IMR-90 (cell line): ENCODE data around the gene MACF1. TPM values are rescaled to one million over a fixed set of nuclear protein-coding genes. Genes with fewer than 3 reads are reported as not detected.

Experiments
- ATAC-seq: fragments of 200-7000 bp; cut with Tn5 transposase; 2 replicates; pipeline ENCODE4 v1.9.1; 2020; ENCODE audit warnings: low read depth, mild to moderate bottlenecking, moderate library complexity
- BruUV-seq: library from RNA; stranded (reverse); fragments of 400-500 nt; replicated peaks from 2 replicates; lab custom pipeline; 2021; lab: Mats Ljungman, UMichigan
- CTCF ChIA-PET: fragments of 300-600 bp; formaldehyde crosslinking; extraction: SDS; loops from one replicate; lab custom pipeline; 2021; ENCODE audit warnings: antibody characterized with exemption; lab: Yijun Ruan, JAX
- POLR2A ChIA-PET: fragments of 300-600 bp; sonication (Branson Sonifier 250); formaldehyde crosslinking; loops from one replicate; lab custom pipeline; 2022; ENCODE audit warnings: antibody characterized with exemption; ENCODE audit not compliant: unreplicated experiment; lab: Charles Lee
- DNase-seq: peaks from one replicate; pipeline ENCODE4 v3.0.0; 2013
- H2AFZ ChIP-seq: replicated peaks from 2 replicates; pipeline ENCODE3; 2013; ENCODE audit warnings: low read length, mild to moderate bottlenecking; ENCODE audit not compliant: poor library complexity
- H2AK5ac ChIP-seq: 2 replicates; pipeline ENCODE4 v1.6.1; 2013; ENCODE audit warnings: low read depth, low read length, inconsistent platforms
- H2AK9ac ChIP-seq: replicated peaks from 2 replicates; pipeline ENCODE3; 2013; ENCODE audit warnings: mild to moderate bottlenecking, low read depth, low read length, moderate library complexity; ENCODE audit not compliant: poor library complexity
- H2BK120ac ChIP-seq: 2 replicates; pipeline ENCODE4 v1.6.1; 2013; ENCODE audit warnings: low read depth, low read length, inconsistent platforms
- H2BK15ac ChIP-seq: 3 replicates; pipeline ENCODE4 v1.6.1; 2013; ENCODE audit warnings: low read depth, low read length, inconsistent platforms
- H2BK20ac ChIP-seq: 2 replicates; pipeline ENCODE4 v1.6.1; 2013; ENCODE audit warnings: low read depth, mild to moderate bottlenecking, inconsistent platforms, low read length, moderate library complexity
- H2BK5ac ChIP-seq: 2 replicates; pipeline ENCODE4 v1.6.1; 2013; ENCODE audit warnings: mild to moderate bottlenecking, low read depth, low read length, inconsistent platforms; ENCODE audit not compliant: poor library complexity, severe bottlenecking
- H3K14ac ChIP-seq: replicated peaks from 2 replicates; pipeline ENCODE4 v1.6.1; 2013; ENCODE audit warnings: low read depth, low read length, inconsistent platforms
- H3K18ac ChIP-seq: 2 replicates; pipeline ENCODE4 v1.6.1; 2013; ENCODE audit warnings: low read depth, low read length, control low read depth
- H3K23ac ChIP-seq: 2 replicates; pipeline ENCODE4 v1.6.1; 2013; ENCODE audit warnings: low read depth, low read length, inconsistent platforms
- H3K27ac ChIP-seq: 2 replicates; pipeline ENCODE4 v1.5.1; 2013; ENCODE audit warnings: mild to moderate bottlenecking, control low read depth, low read length; ENCODE audit not compliant: insufficient read depth
- H3K27me3 ChIP-seq: 2 replicates; pipeline ENCODE4 v1.6.1; 2013; ENCODE audit warnings: low read length; ENCODE audit not compliant: control insufficient read depth, insufficient read depth
- H3K36me3 ChIP-seq: 2 replicates; pipeline ENCODE4 v1.6.1; 2013; ENCODE audit warnings: low read length, mixed read lengths; ENCODE audit not compliant: control insufficient read depth, insufficient read depth
- H3K4ac ChIP-seq: 2 replicates; pipeline ENCODE4 v1.6.1; 2013; ENCODE audit warnings: low read depth, low read length, inconsistent platforms
- H3K4me1 ChIP-seq: 2 replicates; pipeline ENCODE4 v1.6.1; 2013; ENCODE audit warnings: low read length, mixed read lengths; ENCODE audit not compliant: control insufficient read depth, insufficient read depth
- H3K4me2 ChIP-seq: 2 replicates; pipeline ENCODE4 v1.6.1; 2013; ENCODE audit warnings: low read depth, mild to moderate bottlenecking, control low read depth, low read length, moderate library complexity
- H3K4me3 ChIP-seq: 2 replicates; pipeline ENCODE4 v1.5.1; 2013; ENCODE audit warnings: low read depth, mild to moderate bottlenecking, control low read depth, low read length, moderate library complexity; ENCODE audit not compliant: insufficient read depth
- H3K56ac ChIP-seq: 2 replicates; pipeline ENCODE4 v1.6.1; 2013; ENCODE audit warnings: low read length, inconsistent platforms; ENCODE audit not compliant: insufficient read depth; ENCODE audit errors: extremely low read depth
- H3K79me1 ChIP-seq, 2 experiments: 2 replicates each; pipeline ENCODE4 v1.6.1; 2013; ENCODE audit warnings: low read length in 2 of 2, inconsistent platforms in 1 of 2, low read depth in 1 of 2
- H3K9ac ChIP-seq: 2 replicates; pipeline ENCODE4 v1.6.1; 2013; ENCODE audit warnings: low read depth, low read length, control low read depth
- H3K9me1 ChIP-seq: 2 replicates; pipeline ENCODE4 v1.6.1; 2013; ENCODE audit warnings: low read length, inconsistent platforms; ENCODE audit not compliant: insufficient read depth
- H3K9me3 ChIP-seq: 2 replicates; pipeline ENCODE4 v1.6.1; 2013; ENCODE audit warnings: low read length; ENCODE audit not compliant: control insufficient read depth, insufficient read depth
- H4K20me1 ChIP-seq: 2 replicates; pipeline ENCODE4 v1.6.1; 2013; ENCODE audit warnings: low read length, inconsistent platforms; ENCODE audit not compliant: insufficient read depth
- H4K5ac ChIP-seq: 2 replicates; pipeline ENCODE4 v1.6.1; 2013; ENCODE audit warnings: mild to moderate bottlenecking, low read depth, low read length, control low read depth
- H4K8ac ChIP-seq, 2 experiments: 2 replicates each; pipeline ENCODE4 v1.6.1; 2013; ENCODE audit warnings: low read depth in 2 of 2, low read length in 2 of 2, control low read depth in 1 of 2, inconsistent platforms in 1 of 2
- H4K91ac ChIP-seq: 2 replicates; pipeline ENCODE4 v1.6.1; 2013; ENCODE audit warnings: low read depth, low read length, inconsistent platforms; ENCODE audit not compliant: insufficient read depth
- BHLHE40 ChIP-seq: fragments of 150-350 bp; IDR thresholded peaks from 2 replicates; pipeline ENCODE4 v1.6.1; 2016; ENCODE audit warnings: mild to moderate bottlenecking, low read depth, low read length
- CEBPB ChIP-seq: IDR thresholded peaks from 2 replicates; pipeline ENCODE4 v1.6.1; 2012; ENCODE audit warnings: low read depth, low read length, improper control_type of control experiment
- CHD1 ChIP-seq: IDR thresholded peaks from 2 replicates; pipeline ENCODE4 v1.6.1; 2012; ENCODE audit warnings: low read depth, low read length, improper control_type of control experiment
- CTCF ChIP-seq: conservative IDR thresholded peaks from 2 replicates; pipeline ENCODE4 v1.5.1; 2012; ENCODE audit warnings: mild to moderate bottlenecking, low read depth, low read length, improper control_type of control experiment
- MAFK ChIP-seq: IDR thresholded peaks from 2 replicates; pipeline ENCODE4 v1.6.1; 2012; ENCODE audit warnings: low read depth, low read length, improper control_type of control experiment
- MAZ ChIP-seq: IDR thresholded peaks from 2 replicates; pipeline ENCODE4 v1.6.1; 2012; ENCODE audit warnings: low read depth, mild to moderate bottlenecking, low read length, improper control_type of control experiment, moderate library complexity, borderline replicate concordance
- MXI1 ChIP-seq: IDR thresholded peaks from 2 replicates; pipeline ENCODE4 v1.6.1; 2012; ENCODE audit warnings: low read depth, mild to moderate bottlenecking, low read length, moderate library complexity, borderline replicate concordance
- NFE2L2 ChIP-seq: fragments of 150-350 bp; IDR thresholded peaks from 2 replicates; pipeline ENCODE4 v1.6.1; 2016; ENCODE audit warnings: low read depth, mild to moderate bottlenecking, low read length
- POLR2A ChIP-seq: IDR thresholded peaks from 2 replicates; pipeline ENCODE4 v1.6.1; 2012; ENCODE audit warnings: mild to moderate bottlenecking, low read depth, low read length
- RAD21 ChIP-seq: IDR thresholded peaks from 2 replicates; pipeline ENCODE4 v1.6.1; 2012; ENCODE audit warnings: low read length, improper control_type of control experiment
- RFX5 ChIP-seq: IDR thresholded peaks from 2 replicates; pipeline ENCODE4 v1.8.0; 2012; ENCODE audit warnings: low read depth, mild to moderate bottlenecking, low read length, moderate library complexity
- SMC3 ChIP-seq: fragments of 150-350 bp; IDR thresholded peaks from 2 replicates; pipeline ENCODE4 v1.6.1; 2016; ENCODE audit warnings: low read depth, mild to moderate bottlenecking, antibody characterized with exemption, low read length, moderate library complexity
- WGBS, 2 experiments: methylation state at CpG; one replicate each; pipeline versions ENCODE4 v1.1.5 to v1.1.7; 2013; ENCODE audit warnings: missing lambda C conversion rate in 2 of 2; ENCODE audit not compliant: insufficient read length in 1 of 2; ENCODE audit errors: extremely low coverage in 2 of 2; 5-methylcytosine and 5-hydroxymethylcytosine counted together
- dilution Hi-C: fragments of 300-500 bp; cut with HindIII; formaldehyde crosslinking; loops from one replicate; pipeline ENCODE4 v1.14.3; 2018; ENCODE audit warnings: low sequenced_read_pairs; ENCODE audit not compliant: unreplicated experiment
- in situ Hi-C: fragments of 300-500 bp; cut with MboI; formaldehyde crosslinking; loops from 3 replicates; pipeline ENCODE4 v1.14.3; 2019; ENCODE audit warnings: low sequenced_read_pairs, inconsistent platforms, mixed read lengths
- intact Hi-C: fragments of 100-400 bp; cut with micrococcal nuclease; formaldehyde crosslinking; loops from 2 replicates; pipeline ENCODE4 v1.10.0; 2022
- polyA plus RNA-seq, 3 experiments: library from polyadenylated mRNA; depleted of rRNA; stranded (reverse); fragments of >200 nt; gene quantifications; 2 replicates each; pipeline ENCODE4 v1.2.3, GENCODE V29; 2012; ENCODE audit warnings: low replicate concordance in 1 of 3
- total RNA-seq: library from RNA; depleted of rRNA; stranded (reverse); fragments of >200 nt; gene quantifications from 2 replicates; pipeline ENCODE4 v1.2.3, GENCODE V29; 2012
- TF ChIP-seq, protein P1 (sequence below): fragments of 150-350 bp; IDR thresholded peaks from 2 replicates; pipeline ENCODE4 v1.6.1; 2017; ENCODE audit warnings: mild to moderate bottlenecking, antibody characterized with exemption, low read length, low read depth
- TF ChIP-seq, protein P2 (sequence below): fragments of 150-350 bp; IDR thresholded peaks from 2 replicates; pipeline ENCODE4 v1.6.1; 2016; ENCODE audit warnings: low read depth, mild to moderate bottlenecking, low read length, moderate library complexity, borderline replicate concordance

MACF1 gene
- total and polyA plus RNA-seq, 2 of the 4 experiments (the other 2 are of a cell fraction): 67.6 to 369 TPM

DNA sequence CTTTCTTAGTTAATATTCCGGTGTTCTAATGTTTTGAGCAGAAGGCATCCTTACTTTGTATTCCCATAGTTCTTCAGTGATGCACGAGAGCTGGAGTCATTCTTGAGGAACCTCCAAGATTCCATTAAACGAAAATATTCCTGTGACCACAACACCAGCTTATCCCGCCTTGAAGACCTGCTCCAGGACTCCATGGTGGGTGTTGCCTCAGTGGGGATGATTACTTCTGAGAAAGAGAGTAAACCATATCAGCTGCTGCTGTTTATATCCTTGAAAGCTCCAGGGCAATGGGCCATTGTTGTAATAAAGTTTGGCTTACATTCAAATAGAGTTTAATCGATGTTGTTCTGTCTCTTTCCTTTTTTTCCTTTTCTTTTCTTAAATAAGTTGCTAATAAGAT lies 93.1 kb downstream of the MACF1 start:
- Histone ChIP-seq H3K4me1 (peaks cover 3% of the 10 kb centered on the region), H2BK5ac (no peak overlapping the region), H3K18ac (no peak overlapping the region), H3K9me1 (peaks cover 2% of the 10 kb centered on the region; the same call in 1 of the 2 replicates), H3K9me3 (no peaks in the 10 kb centered on the region), H3K79me1 (peaks cover 24 to 34% of the 10 kb centered on the region in 2 experiments), H4K5ac (no peak overlapping the region), H3K27me3 (no peaks in the 10 kb centered on the region), H4K8ac (no peak overlapping the region), H3K14ac (no peak overlapping the region), H3K4me3 (no peak overlapping the region), H2BK120ac (no peak overlapping the region), H3K27ac (no peak overlapping the region), H4K20me1 (peaks cover 19% of the 10 kb centered on the region; the same call in 1 of the 2 replicates), H2AK9ac (no peak overlapping the region), H3K9ac (no peak overlapping the region), H2BK20ac (no peak overlapping the region), H3K4me2 (no peak overlapping the region), H2AK5ac (no peak overlapping the region), H3K4ac (no peak overlapping the region), H2BK15ac (no peak overlapping the region), H3K56ac (no peak overlapping the region), H4K91ac (no peak overlapping the region), H3K36me3 (peaks cover 51% of the 10 kb centered on the region), H2AFZ (no peak overlapping the region), H3K23ac (peak overlapping the region; percentile 69; the same call in 1 of the 2 replicates)
- BruUV-seq: no TSS peak
- ATAC-seq (peak; percentile 67), DNase-seq (peak; percentile 68)
- CTCF ChIA-PET: no interaction called here
- intact Hi-C loops: loop anchor here (1.0 kb wide), 1 partner anchor 195 kb away; no protein-coding TSS in a partner anchor
- WGBS, 2 experiments: no CpG with 5 or more reads among the region's 5 CpGs
- dilution Hi-C loops: no loop called here
- TF ChIP-seq POLR2A (no peak), CHD1 (no peak), MAFK (no peak), NFE2L2 (no peak), SMC3 (no peak), CTCF (no peak), BHLHE40 (no peak; the same call in 1 of the 2 replicates), MAZ (no peak), RFX5 (no peak), MXI1 (no peak), RAD21 (no peak), CEBPB (no peak)
- TF ChIP-seq, protein P1, sequence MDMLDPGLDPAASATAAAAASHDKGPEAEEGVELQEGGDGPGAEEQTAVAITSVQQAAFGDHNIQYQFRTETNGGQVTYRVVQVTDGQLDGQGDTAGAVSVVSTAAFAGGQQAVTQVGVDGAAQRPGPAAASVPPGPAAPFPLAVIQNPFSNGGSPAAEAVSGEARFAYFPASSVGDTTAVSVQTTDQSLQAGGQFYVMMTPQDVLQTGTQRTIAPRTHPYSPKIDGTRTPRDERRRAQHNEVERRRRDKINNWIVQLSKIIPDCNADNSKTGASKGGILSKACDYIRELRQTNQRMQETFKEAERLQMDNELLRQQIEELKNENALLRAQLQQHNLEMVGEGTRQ: no peak
- TF ChIP-seq, protein P2, sequence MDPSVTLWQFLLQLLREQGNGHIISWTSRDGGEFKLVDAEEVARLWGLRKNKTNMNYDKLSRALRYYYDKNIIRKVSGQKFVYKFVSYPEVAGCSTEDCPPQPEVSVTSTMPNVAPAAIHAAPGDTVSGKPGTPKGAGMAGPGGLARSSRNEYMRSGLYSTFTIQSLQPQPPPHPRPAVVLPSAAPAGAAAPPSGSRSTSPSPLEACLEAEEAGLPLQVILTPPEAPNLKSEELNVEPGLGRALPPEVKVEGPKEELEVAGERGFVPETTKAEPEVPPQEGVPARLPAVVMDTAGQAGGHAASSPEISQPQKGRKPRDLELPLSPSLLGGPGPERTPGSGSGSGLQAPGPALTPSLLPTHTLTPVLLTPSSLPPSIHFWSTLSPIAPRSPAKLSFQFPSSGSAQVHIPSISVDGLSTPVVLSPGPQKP: no peak
- POLR2A ChIA-PET: no interaction called here
- in situ Hi-C loops: no loop called here
